ENCODE data around the gene BTBD16. TPM values are rescaled to one million over a fixed set of nuclear protein-coding genes. Genes with fewer than 3 reads are reported as not detected.

BTBD16 gene
- total and polyA plus RNA-seq, 2 donors from 2014 or later: 0.34 to 1.2 TPM

DNA sequence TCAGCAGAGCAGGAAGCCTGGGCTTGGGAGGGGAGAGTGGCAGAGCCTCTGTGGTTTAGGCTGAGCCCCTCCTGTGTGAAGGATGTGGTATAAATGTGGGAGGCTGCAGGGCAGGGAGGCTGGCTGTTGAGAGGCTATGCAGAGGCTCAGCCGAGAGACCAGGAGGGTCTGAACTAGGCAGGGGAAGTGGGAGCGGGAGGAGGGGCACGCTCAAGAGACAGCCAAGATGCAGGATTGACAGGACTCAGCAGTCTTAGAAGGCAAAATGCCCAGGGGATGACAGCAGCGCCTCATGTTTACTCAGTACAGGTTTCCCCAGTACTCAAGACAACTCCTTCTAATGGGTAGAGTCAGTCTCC lies 24.3 kb downstream of the BTBD16 start:
- FAIRE-seq (no peak), DNase-seq (no peak)
- Histone ChIP-seq H3K9me3 (ENCODE audit: control insufficient read depth in 2 of 3, insufficient read depth in 1 of 3, low read length in 3 of 3) (no peaks in the 10 kb centered on the region), H3K27me3 (ENCODE audit: control insufficient read depth, insufficient read depth, low read length) (no peaks in the 10 kb centered on the region), H3K27ac (ENCODE audit: low read depth in 2 of 2, low read length in 2 of 2) (no peak overlapping the region), H3K4me3 (ENCODE audit: low read length in 3 of 3) (no peak overlapping the region), H3K4me1 (ENCODE audit: control insufficient read depth in 2 of 3, insufficient read depth in 2 of 3, low read depth in 1 of 3, low read length in 3 of 3) (no peaks in the 10 kb centered on the region), H3K36me3 (ENCODE audit: control insufficient read depth in 2 of 3, insufficient read depth in 3 of 3, low read length in 3 of 3) (no peaks in the 10 kb centered on the region), H3K9ac (ENCODE audit: low read length in 3 of 3) (no peak overlapping the region)
- intact Hi-C loops (cut with DNase I): loop anchor here (5.0 to 10.0 kb wide), 2 partner anchors 149 to 272 kb away; no protein-coding TSS in a partner anchor
- TF ChIP-seq, protein P1, sequence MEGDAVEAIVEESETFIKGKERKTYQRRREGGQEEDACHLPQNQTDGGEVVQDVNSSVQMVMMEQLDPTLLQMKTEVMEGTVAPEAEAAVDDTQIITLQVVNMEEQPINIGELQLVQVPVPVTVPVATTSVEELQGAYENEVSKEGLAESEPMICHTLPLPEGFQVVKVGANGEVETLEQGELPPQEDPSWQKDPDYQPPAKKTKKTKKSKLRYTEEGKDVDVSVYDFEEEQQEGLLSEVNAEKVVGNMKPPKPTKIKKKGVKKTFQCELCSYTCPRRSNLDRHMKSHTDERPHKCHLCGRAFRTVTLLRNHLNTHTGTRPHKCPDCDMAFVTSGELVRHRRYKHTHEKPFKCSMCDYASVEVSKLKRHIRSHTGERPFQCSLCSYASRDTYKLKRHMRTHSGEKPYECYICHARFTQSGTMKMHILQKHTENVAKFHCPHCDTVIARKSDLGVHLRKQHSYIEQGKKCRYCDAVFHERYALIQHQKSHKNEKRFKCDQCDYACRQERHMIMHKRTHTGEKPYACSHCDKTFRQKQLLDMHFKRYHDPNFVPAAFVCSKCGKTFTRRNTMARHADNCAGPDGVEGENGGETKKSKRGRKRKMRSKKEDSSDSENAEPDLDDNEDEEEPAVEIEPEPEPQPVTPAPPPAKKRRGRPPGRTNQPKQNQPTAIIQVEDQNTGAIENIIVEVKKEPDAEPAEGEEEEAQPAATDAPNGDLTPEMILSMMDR (IDR thresholded peaks at IDR 0.05; ENCODE audit: borderline replicate concordance, extremely low read depth, insufficient read depth): no peak

DNA sequence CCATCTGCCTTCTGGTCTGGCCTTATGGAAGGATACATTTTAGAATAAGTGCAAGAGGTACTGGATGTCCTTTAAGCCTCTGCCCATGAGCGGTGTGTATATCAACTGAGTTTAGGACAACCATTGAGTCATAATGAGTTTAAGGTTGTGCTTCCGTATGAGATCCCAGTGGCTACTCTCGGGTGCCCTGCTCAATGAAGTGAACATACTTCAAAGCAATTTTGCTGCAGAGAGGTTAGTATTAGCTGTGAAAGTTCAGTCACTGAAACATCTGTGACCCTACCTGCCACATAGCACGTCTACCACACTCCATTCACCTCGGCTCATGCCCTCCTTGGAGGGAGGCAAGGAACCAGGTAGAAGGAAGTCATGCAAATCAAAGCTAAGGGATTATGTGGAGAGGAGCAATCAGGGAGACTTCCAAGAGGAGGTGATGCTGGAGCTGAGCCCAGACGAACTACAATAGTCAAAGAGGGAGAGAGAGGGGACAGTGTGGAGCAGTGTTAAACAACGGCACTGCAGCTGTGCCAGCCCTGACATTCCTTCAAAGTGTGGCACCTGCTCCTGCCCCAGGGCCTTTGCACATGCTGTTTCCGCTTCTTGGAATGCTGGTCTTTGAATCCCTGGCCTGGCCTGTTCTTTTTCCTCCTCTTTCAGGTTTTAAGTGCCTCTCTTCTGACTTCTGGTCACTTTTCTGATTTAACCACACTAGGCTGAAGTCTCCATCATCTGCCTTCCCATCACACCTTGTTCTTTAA lies 25.4 kb downstream of the BTBD16 start:
- no peak overlapping the region for H3K27ac ChIP-seq (ENCODE audit: low read depth in 2 of 2, low read length in 2 of 2)
- H3K4me3 ChIP-seq (ENCODE audit: low read length in 3 of 3): no peak overlapping the region
- intact Hi-C loops (cut with DNase I): loop anchor here (5.0 to 10.0 kb wide), 2 partner anchors 148 to 271 kb away; no protein-coding TSS in a partner anchor
- no peak for FAIRE-seq
- H3K27me3 ChIP-seq (ENCODE audit: control insufficient read depth, insufficient read depth, low read length): no peaks in the 10 kb centered on the region
- H3K9ac ChIP-seq (ENCODE audit: low read length in 3 of 3): no peak overlapping the region
- H3K9me3 ChIP-seq (ENCODE audit: control insufficient read depth in 2 of 3, insufficient read depth in 1 of 3, low read length in 3 of 3): no peaks in the 10 kb centered on the region
- TF ChIP-seq, protein P1 (IDR thresholded peaks at IDR 0.05; ENCODE audit: borderline replicate concordance, extremely low read depth, insufficient read depth): no peak
- DNase-seq: no peak
- H3K36me3 ChIP-seq (ENCODE audit: control insufficient read depth in 2 of 3, insufficient read depth in 3 of 3, low read length in 3 of 3): no peaks in the 10 kb centered on the region
- no peaks in the 10 kb centered on the region for H3K4me1 ChIP-seq (ENCODE audit: control insufficient read depth in 2 of 3, insufficient read depth in 2 of 3, low read depth in 1 of 3, low read length in 3 of 3)

DNA sequence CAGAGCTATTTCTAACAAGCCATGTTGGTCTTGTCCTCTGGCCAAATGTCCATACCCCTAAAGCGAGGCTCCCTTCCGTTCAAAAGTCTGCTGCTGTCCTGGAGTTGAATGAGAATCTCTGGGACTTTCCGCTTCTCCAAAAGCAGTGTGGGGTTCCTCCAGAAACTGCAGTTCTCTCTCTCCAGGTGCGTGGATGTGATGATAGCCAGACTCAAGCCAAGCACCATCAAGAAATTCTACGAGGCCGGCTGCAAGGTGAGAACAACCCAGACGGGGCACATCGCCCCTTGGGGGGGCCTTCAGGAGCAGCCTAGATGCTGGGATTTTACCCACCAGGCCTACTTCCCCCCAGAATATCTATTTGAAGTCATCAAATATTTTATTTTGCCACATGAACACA lies 26.5 kb downstream of the BTBD16 start:
- Histone ChIP-seq H3K36me3 (ENCODE audit: control insufficient read depth in 2 of 3, insufficient read depth in 3 of 3, low read length in 3 of 3) (no peaks in the 10 kb centered on the region), H3K27me3 (ENCODE audit: control insufficient read depth, insufficient read depth, low read length) (no peaks in the 10 kb centered on the region), H3K9me3 (ENCODE audit: control insufficient read depth in 2 of 3, insufficient read depth in 1 of 3, low read length in 3 of 3) (no peaks in the 10 kb centered on the region), H3K4me3 (ENCODE audit: low read length in 3 of 3) (no peak overlapping the region), H3K4me1 (ENCODE audit: control insufficient read depth in 2 of 3, insufficient read depth in 2 of 3, low read depth in 1 of 3, low read length in 3 of 3) (no peaks in the 10 kb centered on the region), H3K27ac (ENCODE audit: low read depth in 2 of 2, low read length in 2 of 2) (no peak overlapping the region), H3K9ac (ENCODE audit: low read length in 3 of 3) (no peak overlapping the region)
- intact Hi-C loops (cut with DNase I): loop anchor here (5.0 to 10.0 kb wide), 2 partner anchors 147 to 270 kb away; no protein-coding TSS in a partner anchor
- TF ChIP-seq, protein P1 (IDR thresholded peaks at IDR 0.05; ENCODE audit: borderline replicate concordance, extremely low read depth, insufficient read depth): no peak
- DNase-seq: no peak
- FAIRE-seq: no peak
